HG03432 (cell line): Measurements from ENCODE around the gene TSC22D1.

Source experiments
- ATAC-seq: cut with Tn5 transposase; IDR thresholded peaks from one replicate; pipeline ENCODE4 v1.9.1; 2021; ENCODE audit warnings: mild to moderate bottlenecking, moderate library complexity; ENCODE audit not compliant: unreplicated experiment

TSC22D1 gene

GRCh38 chr13:44508562-44509077 lies 67.5 kb downstream of the TSC22D1 start:
- no peak for ATAC-seq

GRCh38 chr13:44507639-44508038 lies 68.5 kb downstream of the TSC22D1 start:
- no peak for ATAC-seq

GRCh38 chr13:44506719-44507118 lies 69.4 kb downstream of the TSC22D1 start:
- ATAC-seq: no peak

- ATAC-seq: no peak
Measured at GRCh38 chr13:44506251-44506650, 69.9 kb downstream of the TSC22D1 start.

- ATAC-seq: no peak
Measured at GRCh38 chr13:44504116-44504515, 72.0 kb downstream of the TSC22D1 start.

GRCh38 chr13:44498969-44499368 lies 77.2 kb downstream of the TSC22D1 start:
- ATAC-seq: no peak

GRCh38 chr13:44498502-44498901 lies 77.6 kb downstream of the TSC22D1 start:
- ATAC-seq: no peak

- ATAC-seq: no peak
Measured at GRCh38 chr13:44497801-44498200, 78.3 kb downstream of the TSC22D1 start.

GRCh38 chr13:44493213-44493812 lies 82.8 kb downstream of the TSC22D1 start:
- ATAC-seq: no peak

GRCh38 chr13:44489751-44490150 lies 86.4 kb downstream of the TSC22D1 start:
- ATAC-seq: no peak

- peak; percentile 76 for ATAC-seq
Measured at GRCh38 chr13:44487989-44488388, 88.1 kb downstream of the TSC22D1 start.

- no peak for ATAC-seq
Measured at GRCh38 chr13:44484562-44485138, 91.5 kb downstream of the TSC22D1 start.

- no peak for ATAC-seq
Measured at GRCh38 chr13:44474122-44474910, 101.8 kb downstream of the TSC22D1 start.

- no peak for ATAC-seq
Measured at GRCh38 chr13:44471686-44472085, 104.4 kb downstream of the TSC22D1 start.

- ATAC-seq: no peak
Measured at GRCh38 chr13:44470638-44471562, 105.2 kb downstream of the TSC22D1 start.

- ATAC-seq: no peak
Measured at GRCh38 chr13:44468874-44469273, 107.3 kb downstream of the TSC22D1 start.

- ATAC-seq: no peak
Measured at GRCh38 chr13:44465318-44465717, 110.8 kb downstream of the TSC22D1 start.

- ATAC-seq: no peak
Measured at GRCh38 chr13:44464471-44464870, 111.7 kb downstream of the TSC22D1 start.

GRCh38 chr13:44463759-44464158 lies 112.4 kb downstream of the TSC22D1 start:
- no peak for ATAC-seq

GRCh38 chr13:44459674-44460073 lies 116.5 kb downstream of the TSC22D1 start:
- ATAC-seq: no peak
